22Rv1 (cell line): ENCODE results near the gene SLC35B4.

Source experiments
- ZFX ChIP-seq: fragments of 450-650 bp; IDR thresholded peaks from 2 replicates; pipeline ENCODE4 v1.6.1; 2017; ENCODE audit warnings: antibody characterized with exemption, borderline replicate concordance
- TF ChIP-seq, protein P1 (sequence below): fragments of 450-650 bp; IDR thresholded peaks from 2 replicates; pipeline ENCODE4 v1.5.1; 2017; ENCODE audit warnings: mild to moderate bottlenecking

GRCh38 chr7:134300988-134301387, 15.7 kb downstream of the SLC35B4 start:
- TF ChIP-seq, protein P1, sequence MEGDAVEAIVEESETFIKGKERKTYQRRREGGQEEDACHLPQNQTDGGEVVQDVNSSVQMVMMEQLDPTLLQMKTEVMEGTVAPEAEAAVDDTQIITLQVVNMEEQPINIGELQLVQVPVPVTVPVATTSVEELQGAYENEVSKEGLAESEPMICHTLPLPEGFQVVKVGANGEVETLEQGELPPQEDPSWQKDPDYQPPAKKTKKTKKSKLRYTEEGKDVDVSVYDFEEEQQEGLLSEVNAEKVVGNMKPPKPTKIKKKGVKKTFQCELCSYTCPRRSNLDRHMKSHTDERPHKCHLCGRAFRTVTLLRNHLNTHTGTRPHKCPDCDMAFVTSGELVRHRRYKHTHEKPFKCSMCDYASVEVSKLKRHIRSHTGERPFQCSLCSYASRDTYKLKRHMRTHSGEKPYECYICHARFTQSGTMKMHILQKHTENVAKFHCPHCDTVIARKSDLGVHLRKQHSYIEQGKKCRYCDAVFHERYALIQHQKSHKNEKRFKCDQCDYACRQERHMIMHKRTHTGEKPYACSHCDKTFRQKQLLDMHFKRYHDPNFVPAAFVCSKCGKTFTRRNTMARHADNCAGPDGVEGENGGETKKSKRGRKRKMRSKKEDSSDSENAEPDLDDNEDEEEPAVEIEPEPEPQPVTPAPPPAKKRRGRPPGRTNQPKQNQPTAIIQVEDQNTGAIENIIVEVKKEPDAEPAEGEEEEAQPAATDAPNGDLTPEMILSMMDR, result no peak
- no peak for TF ChIP-seq ZFX
